ENCODE results near the gene CAMKV.
A peak's percentile ranks its signal among the peaks of the same experiment; 100 is the strongest.
"Not testable (repeated sequence)": the region's sequence is repeated elsewhere in the genome, so short reads cannot be mapped to it uniquely, and the experiment has no call there.

Gene CAMKV, protein sequence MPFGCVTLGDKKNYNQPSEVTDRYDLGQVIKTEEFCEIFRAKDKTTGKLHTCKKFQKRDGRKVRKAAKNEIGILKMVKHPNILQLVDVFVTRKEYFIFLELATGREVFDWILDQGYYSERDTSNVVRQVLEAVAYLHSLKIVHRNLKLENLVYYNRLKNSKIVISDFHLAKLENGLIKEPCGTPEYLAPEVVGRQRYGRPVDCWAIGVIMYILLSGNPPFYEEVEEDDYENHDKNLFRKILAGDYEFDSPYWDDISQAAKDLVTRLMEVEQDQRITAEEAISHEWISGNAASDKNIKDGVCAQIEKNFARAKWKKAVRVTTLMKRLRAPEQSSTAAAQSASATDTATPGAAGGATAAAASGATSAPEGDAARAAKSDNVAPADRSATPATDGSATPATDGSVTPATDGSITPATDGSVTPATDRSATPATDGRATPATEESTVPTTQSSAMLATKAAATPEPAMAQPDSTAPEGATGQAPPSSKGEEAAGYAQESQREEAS

DNA sequence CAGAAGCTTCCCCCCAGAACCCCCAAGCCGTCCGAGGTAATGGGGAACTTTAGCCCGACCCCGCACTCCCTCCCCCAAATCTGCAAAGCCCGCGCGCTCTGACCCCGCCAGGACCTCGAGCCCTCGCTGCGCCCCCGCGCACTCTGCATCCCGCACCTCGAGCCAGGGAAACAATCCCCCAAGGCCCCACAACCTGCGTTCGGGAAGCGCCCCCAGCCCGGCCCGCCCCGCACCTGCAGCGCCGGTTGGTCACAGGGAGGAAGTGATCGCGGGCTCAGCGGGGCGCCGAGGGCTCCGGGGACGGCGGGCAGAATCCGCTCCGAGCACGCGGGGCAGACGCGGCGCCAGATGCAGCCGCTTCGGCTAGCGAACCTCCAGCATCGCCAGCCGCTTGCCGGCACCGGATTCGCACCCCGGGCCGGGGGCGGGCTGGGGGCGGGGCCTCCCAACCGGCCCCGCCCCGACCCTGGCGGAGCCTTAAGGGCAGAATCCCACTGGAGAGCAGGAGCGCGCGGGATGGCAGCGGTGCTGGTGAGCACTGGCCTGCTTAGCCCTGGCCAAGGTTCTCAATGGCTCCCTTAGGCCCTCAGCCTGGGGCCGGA, at the start of gene CAMKV:
Gene CAMKV (minus strand): TSS at position 382 of the 602 bp plus-strand sequence. CDS start 7,518 bp downstream, outside the sequence.
- DNase-seq, result peak in 1 of 4 experiments; percentile 8

DNA sequence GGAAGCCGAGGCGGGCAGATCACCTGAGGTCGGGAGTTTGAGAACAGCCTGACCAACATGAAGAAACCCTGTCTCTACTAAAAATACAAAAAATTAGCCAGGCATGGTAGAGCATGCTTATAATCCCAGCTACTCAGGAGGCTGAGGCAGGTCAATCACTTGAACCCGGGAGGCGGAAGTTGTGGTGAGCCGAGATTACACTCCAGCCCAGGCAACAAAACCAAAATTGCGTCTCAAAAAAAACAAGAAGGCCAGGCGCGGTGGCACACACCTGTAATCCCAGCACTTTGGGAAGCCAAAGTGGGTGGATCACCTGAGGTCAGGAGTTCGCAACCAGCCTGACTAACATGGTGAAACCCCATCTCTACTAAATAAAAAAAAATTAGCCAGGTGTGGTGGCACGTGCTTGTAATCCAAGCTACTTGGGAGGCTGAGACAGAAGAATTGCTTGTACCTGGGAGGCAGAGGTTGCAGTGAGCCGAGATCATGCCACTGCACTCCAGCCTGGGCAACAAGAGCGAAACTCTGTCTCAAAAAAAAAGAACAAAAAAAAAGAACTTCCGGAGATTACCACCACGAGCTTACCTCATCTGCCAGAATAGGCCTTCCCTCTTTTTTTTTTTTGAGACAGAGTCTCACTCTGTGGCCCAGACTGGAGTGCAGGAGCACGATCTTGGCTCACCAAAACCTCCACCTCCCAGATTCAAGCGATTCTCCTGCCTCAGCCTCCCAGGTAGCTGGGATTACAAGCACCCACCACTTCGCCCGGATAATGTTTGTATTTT, 48.3 kb upstream of the CAMKV start:
- DNase-seq, result not testable (repeated sequence)

DNA sequence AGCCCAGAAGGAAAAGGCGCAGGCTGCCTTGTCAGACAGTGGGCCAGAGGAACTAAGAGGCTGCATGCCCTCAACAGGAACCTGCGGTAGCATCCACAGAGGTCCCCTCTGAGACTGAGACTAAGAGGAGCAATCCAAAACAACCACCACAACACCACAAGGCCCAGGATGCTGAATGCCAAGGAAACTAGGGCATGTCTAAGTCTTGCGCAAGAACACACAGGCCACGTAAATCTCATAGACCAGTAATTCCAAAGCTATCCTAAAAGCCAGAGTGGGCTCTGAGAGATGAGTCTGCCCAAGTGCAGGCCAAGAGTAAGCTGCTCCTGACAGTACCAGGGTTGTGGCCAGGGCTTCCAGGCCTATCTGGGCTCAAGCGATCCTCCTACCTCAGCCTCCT, 47.0 kb upstream of the CAMKV start:
- no peak for DNase-seq

DNA sequence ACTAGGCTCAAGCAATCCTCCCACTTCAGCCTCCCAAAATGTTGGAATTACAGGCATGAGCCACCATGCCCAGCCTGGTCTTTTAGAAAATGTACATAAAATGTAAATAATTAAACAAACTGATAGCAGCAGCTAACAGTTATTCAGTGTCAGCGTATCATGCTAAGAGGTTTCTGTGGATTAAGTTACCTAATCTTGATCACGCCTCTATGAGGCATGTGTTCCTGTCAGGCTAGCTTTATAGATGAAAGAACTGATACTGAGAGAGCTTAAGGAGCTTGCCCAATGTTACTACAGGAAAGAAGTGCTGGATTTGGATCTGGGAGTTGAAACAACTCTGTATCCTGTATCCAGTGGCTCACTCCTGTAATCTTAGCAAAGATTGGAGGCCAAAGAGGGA, 45.2 kb upstream of the CAMKV start:
- no peak for DNase-seq

DNA sequence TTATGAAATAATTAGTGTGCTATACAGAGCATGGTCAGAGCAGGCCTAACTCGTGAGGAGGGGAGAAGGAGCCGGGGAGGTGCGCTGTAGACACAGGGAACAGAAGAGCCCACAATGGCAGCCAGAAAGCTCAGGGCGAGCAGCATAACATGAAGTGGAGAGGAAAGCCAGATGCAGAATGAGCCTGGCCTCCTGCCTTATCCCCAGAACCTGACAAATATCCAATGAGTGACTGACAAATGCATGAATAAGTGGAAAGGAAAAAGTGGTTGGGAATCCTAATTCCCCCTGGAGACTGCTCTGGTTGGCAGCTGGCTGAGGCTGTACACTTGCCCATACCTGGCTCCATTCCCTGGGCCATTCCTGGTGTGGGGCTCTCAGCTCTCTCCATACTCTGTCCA, 43.2 kb upstream of the CAMKV start:
- DNase-seq, result no peak

DNA sequence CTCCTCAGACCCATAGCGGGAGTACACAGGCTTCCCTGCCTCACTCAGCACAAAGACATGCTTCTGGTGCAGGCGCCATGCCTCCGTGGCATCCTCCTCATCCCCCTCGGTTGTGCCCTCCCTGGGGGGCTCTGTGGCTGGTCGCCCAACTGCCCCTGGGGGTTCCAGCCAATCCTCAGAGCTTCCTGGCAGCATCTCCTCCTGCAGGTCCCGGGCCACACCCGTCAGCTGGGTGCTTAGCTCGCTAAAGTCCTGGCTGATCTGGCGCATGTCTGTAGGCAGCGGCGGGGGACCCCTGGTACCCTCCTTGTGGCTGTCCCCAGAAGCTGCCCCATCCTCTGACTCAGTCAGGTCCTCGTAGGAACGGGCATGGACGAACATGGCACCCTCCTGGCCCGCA, 41.9 kb upstream of the CAMKV start:
- DNase-seq, result no peak

DNA sequence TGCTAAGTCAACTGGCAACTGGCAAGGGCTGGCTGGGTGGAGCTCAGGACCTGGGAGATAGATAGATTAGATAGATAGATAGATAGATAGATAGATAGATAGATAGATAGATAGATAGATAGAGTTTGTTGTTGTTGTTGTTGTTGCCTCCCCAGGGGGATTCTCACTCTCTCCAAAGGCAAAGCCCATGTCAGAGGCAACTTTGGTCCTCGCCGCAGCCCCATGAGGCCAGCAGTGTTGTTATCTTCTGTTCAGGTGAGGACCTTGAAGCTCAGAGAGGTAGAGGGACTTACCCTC, 41.4 kb upstream of the CAMKV start:
- no peak for DNase-seq

DNA sequence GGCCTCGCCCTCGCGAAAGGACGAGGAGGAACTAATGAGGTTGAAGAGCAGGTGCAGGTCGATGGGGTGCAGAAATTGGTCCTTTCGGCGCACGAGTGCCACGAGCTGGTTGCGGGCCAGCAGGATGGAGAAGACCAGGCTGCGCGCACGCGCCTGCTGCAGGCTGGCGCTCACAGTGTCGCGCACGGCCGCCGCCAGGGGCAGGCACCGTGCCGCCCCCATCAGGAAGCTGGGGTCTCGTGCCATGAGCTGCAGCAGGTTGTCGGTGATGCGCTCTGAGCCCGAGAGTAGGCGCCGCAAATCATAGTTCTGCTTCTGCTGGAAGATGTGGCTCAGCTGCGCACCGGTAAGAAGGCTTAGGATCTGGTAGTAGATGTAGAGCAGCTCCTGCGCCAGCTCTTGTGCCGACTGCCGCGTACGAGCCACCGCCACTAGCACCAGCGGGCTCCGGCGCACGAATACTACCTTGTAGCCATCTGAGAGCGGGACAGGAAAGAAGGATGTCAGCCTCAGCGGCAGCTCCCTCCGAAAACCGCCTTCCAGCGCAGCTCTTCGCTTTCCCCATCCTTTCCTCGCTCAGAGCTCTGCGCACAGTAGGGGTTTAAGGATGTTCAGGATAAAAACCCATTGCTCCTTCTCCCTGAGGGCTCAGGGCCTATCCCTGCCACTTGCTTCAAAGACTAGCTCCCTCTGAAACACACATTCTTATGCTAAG, 40.9 kb upstream of the CAMKV start:
- no peak for DNase-seq

DNA sequence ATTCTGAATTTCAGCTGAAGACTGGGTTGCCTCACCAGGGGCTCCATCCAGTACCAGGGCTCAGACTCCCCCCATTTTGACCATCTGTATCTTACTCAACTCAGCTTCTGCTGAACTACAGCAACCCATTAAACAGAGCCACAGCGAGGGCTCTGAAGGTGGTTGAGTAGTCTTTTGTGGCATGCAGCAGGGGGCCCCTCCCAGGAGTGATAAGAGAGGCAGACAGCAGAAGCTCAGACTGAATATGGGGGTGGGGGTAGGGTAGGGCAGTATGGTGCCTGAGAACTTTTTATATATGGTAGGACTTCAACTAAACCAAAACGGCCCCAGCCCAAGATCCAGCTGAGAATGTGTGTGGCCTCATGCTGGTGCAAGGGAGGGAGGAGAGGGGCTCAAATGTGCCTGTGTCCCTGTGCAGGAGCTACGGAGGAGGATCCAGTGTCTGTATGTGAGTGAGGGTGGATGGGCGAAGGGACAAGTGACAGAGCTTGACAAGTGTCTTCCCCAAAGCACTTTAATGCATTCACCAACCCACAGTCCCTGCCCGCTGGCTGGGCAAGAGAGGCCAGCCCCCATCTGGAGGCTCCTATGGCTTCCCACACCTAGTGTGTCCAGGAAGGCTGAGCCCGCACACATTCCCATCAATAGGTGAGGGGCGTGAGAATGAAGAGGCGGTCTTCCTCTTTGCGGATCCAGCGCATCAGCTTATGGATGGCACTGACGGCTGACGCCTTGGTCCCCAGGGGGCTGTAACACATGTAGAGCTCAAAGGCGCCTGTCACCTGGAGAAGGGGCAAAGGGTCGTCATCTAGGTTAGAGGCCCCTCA, 38.9 kb upstream of the CAMKV start:
- no peak for DNase-seq

DNA sequence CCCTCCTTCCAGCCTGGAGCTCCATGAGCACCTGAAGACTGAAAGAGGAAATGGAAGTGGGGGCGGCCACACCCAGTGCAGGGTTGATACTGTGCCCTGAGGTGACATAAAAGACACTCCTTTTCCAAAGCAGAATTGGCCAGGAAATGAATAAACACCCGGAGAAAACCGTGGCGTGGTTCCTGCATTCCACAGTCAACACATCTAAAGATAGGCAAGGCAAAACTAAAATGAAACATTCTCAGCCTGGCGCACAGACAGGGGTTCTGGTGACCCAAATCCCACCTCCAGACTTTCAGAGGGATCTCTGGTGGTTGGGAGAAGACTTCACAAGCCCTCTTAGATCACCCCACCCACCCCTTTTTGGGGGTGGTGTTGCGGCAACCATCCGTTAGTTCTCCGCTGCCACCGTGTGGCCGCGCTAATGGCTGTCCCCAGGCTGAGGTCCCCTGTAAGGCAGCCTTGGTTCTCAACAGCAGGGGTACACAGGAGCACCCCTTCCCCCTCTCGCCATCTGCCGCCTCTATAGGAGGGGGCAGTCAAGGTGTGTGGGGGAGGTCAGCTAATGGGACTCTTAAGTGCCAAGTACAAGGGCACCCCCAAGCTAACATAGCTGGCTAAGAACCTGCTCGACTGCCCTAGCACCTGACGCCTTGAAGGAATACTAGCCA, 36.5 kb upstream of the CAMKV start:
- peak in 2 of 4 experiments; percentile 14 to 33 for DNase-seq

DNA sequence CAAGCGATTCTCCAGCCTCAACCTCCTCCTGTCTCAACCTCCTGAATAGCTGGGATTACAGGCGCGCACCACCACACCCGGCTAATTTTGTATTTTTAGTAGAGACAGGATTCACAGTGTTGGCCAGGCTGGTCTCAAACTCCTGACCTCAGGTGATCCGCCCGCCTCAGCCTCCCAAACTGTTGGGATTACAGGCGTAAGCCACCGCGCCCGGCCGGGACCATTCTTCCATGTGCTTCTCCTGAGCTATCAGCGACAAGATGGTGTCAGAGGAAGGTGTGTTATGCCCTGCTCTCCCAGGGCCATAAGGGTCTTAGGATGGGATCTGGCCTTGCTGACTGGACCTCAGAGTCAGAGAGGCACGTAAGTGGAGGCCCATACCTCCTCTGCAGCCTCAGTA, 34.7 kb upstream of the CAMKV start:
- not testable (repeated sequence) for DNase-seq

DNA sequence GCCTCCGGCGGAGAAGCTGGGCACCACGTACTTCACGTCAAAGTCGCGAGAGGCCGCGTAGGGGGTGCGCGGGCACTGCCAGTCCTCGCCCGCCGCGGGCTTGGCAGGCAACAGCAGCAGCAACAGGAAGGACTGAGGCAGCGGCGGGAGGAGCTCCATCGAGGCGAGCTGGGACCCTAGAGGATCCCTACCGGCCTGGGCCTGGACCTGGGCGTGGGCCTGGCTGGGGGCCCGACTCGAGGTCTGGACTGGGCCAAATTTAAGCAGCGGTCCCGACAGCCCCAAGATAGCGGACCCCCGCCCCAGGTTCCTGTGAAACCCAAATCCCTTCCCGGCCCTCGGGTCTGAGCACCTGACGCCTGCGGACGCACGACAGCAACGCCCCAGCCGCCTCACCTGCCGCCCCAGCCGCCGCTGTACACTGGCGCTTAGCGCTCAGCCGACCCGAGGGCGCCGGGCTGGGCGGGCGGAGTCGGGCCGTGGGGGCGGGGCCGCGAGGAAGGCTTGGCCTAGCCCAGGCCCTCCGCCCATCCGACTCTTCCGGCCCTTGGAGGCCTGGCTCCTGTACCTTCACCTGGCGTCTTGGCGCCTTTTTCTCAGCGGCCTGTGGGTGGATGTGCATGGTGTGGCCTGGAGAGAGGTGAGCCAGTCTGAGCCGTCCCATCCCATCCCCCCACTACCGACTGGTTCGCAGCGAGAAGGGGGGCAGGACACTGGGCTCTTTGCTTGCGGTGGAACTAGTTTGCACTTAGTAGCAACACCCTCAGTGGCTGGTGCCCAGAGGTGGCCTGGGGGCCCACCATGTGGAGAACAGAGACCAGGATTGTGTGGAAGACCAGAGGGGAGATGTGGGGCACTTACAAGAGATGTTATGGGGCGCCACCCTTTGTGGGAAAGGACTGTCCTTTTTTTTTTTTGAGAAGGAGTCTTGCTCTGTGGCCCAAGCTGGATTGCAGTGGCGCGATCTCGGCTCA, 34.0 kb upstream of the CAMKV start, which contains the start of gene MST1R:
Gene MST1R (minus strand): TSS at position 423 of the 974 bp plus-strand sequence. CDS start 264 bp downstream, at position 159.
- DNase-seq, result peak; percentile 29 to 88 (median 52)

DNA sequence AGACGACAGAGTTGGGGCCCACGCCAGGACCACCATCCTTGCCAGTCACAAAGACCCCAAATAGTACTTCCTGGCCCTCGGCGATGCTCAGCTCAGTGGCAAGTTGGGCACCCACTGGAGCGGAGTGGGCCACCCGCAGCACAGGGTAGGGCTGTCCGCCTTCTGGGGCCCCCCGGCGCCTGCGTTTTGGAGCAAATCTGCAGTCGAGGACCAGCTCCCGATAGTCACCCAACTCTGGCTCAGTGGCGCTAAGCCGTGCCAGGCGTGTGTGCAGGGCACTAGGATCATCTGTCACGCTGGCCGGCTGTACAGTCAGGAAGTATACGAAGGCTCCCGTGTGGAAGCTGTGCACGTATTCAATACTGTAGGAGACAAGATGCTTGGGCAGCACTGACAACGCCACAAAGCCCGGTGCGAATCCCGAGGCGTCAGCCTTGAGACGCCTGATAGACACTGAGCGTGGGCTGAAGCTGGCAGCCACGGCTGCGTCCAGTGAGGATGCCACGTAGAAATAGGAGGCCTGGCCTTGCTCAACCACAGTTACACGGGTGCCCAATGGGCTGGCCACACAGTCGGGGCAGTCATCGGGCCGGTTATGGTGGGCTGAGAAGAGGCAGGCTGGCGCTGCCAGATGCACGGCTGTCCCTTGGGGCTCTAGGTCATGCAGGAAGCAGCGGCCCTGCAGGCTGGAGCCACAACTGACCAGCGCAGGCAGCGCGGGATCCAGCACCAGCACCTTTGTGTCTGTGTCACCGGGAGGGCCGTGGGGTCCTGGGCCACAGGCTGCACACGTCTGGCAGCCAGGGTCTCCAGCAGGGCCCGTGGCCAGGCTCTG, 33.0 kb upstream of the CAMKV start:
- no peak for DNase-seq

DNA sequence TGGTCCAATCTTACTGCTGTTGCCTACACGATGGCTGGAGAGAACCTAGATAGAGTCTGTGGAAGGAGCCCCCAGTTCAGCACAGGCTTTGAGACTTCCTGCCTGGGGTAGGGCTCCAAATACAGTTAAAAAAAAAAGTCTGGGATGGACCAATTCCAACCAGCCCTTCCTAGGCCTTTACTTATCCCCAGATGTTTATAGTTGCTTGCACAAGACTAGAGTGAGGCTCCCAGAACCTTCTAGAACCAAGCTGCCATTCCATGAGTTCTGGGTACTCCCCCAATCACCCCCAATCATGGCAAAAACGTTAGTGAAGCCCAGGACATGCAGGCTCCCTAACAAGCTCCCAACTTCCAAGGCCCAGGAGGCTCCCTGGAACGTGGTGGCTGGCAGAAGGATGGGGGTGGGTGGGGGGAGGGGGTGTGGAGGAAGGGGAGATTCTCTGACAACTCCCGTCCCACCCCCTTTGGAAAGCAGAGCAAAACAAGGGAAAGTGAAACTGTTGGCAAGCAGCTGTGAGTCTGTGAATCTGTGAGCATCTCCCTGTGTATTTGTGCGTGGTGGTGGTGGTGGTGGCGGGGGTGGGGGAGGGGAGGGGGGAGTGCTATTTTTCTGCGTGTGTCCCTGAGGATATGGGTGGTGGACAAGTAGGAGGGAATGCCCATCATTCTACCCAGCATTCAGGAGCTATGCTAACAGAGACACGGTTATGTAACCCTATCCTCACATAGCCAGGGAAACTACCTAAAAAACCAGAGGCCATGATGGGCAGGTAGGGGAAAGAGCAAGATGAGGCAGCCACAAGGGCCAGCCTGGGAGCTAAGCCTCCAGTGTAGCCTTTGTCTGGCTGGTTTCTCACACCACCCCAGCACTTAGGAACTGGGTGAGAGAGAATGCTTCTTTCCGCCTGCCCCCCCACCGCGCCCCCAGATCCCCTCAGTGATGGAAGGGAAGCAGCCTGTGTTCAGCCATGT, 31.9 kb upstream of the CAMKV start:
- no peak for DNase-seq

DNA sequence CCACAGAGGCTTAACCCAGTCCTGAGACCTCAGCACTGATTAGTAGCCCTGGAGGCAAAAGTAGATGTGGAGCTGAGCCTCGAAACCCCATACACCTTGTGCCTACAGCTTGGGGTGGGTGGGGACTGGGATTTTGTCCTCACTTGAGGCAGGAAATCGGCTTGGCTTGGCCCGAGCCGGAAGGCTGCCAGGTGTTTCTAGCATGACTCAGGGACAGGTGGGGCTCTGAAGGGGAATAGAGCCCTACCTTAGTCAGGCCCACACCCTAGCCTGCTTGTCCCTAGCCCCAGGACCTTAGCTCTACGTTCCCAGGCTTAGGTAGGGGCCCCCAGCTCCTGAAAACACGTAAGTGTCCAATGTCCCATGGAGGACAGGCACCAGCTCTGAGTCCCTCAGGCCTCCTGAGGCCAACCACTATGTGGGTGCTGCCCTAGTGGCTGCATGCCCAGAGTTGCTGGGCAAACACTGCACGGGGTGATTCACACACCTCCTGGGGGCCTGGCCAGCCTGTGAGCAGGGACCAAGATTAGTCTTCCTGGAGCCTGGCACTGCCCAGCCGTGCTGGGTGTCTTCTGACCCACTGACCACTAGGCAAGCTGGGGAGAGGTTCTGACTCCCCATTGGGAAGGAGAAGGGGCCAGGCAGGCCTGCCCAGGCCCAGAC, 30.9 kb upstream of the CAMKV start:
- DNase-seq, result no peak

DNA sequence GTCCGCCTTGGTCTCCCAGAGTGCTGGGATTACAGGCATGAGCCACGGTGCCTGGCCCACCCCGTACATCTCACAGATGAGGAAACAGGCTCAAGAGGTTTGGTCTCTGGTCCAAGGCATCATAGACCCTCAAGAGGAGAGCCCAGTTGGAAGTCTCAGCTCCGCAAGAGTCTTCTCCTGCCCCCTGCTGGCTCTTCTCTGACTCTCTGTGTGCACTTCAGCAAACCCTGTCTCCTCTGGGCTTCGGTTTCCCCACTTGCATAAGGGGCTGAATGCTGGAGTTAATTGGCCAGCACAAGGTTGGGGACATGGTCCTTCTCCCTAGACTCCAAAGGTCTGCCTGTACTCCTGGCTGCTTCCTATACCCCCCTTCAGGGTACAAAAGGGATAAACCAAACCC, 30.1 kb upstream of the CAMKV start:
- DNase-seq, result no peak

DNA sequence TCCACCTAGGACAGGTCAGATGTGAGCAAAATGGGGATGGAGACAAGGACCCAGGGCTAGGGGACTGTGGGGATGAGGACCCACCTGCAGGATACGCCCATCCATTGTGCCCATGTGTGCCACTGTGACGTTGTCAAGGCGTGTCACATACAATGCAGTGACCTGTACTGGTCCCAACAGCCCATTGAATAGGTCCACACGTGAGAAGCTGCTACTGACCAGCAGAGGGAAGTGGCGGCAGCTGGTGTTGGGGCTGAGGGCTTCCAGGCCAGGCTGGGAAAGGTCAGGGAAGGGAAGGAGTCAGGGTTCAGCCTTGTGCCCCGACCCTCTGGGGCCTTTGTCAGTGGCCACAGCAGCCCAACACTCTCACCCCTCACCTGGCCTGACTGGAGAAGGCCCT, 29.3 kb upstream of the CAMKV start:
- DNase-seq, result no peak
